CD14-positive monocyte (primary cell): Measurements from ENCODE around the gene WFDC12. TPM values are rescaled to one million over a fixed set of nuclear protein-coding genes. Genes with fewer than 3 reads are reported as not detected.

Experiments used
- DNase-seq, 3 donors: peaks; one replicate each; pipeline ENCODE4 v3.0.0-alpha.2; 2011 to 2022
- H2AFZ ChIP-seq: 2 replicates; pipeline ENCODE4 v1.6.0; 2012; ENCODE audit warnings: mild to moderate bottlenecking, low read depth, low read length, inconsistent platforms; ENCODE audit not compliant: insufficient read depth, poor library complexity, severe bottlenecking
- H3K27ac ChIP-seq, 2 donors: 1 replicate in 1 of 2; 2 replicates in 1 of 2; pipeline ENCODE4 v1.5.1; 2012 to 2013; ENCODE audit warnings: low read length in 2 of 2, control low read depth in 1 of 2, inconsistent platforms in 1 of 2, low read depth in 1 of 2, mild to moderate bottlenecking in 1 of 2
- H3K27me3 ChIP-seq, 2 donors: one replicate each; pipeline versions ENCODE4 v1.6.0 to v1.6.1; 2011 to 2013; ENCODE audit warnings: low read length in 2 of 2; ENCODE audit not compliant: control insufficient read depth in 2 of 2, insufficient read depth in 2 of 2
- H3K36me3 ChIP-seq, 2 donors: replicated peaks in 1 of 2; 1 replicate in 1 of 2; 2 replicates in 1 of 2; pipeline versions ENCODE4 v1.5.1 to v1.6.1; 2012 to 2013; ENCODE audit warnings: low read length in 2 of 2, control low read depth in 1 of 2, inconsistent platforms in 1 of 2, mild to moderate bottlenecking in 1 of 2; ENCODE audit not compliant: insufficient read depth in 2 of 2, control insufficient read depth in 1 of 2
- H3K4me1 ChIP-seq, 2 donors: 1 replicate in 1 of 2; 2 replicates in 1 of 2; pipeline versions ENCODE4 v1.5.1 to v1.6.1; 2012 to 2013; ENCODE audit warnings: low read length in 2 of 2, control low read depth in 1 of 2, inconsistent platforms in 1 of 2, mild to moderate bottlenecking in 1 of 2, moderate library complexity in 1 of 2; ENCODE audit not compliant: insufficient read depth in 2 of 2, control insufficient read depth in 1 of 2
- H3K4me2 ChIP-seq: replicated peaks from 2 replicates; pipeline ENCODE3; 2012; ENCODE audit warnings: low read length, moderate library complexity, mild to moderate bottlenecking; ENCODE audit not compliant: poor library complexity, severe bottlenecking; ENCODE audit errors: extremely low read depth
- H3K4me3 ChIP-seq, 3 experiments: fragments of 200-600 bp in 1 of 3; sonication (generic) in 1 of 3; replicated peaks in 1 of 3; 1 replicate in 2 of 3; 2 replicates in 1 of 3; pipeline ENCODE4 v1.5.1; 2011 to 2013; ENCODE audit warnings: low read length in 3 of 3, mild to moderate bottlenecking in 3 of 3, control low read depth in 2 of 3, low read depth in 2 of 3, inconsistent platforms in 1 of 3, moderate library complexity in 1 of 3
- H3K79me2 ChIP-seq: 2 replicates; pipeline ENCODE4 v1.6.0; 2012; ENCODE audit warnings: mild to moderate bottlenecking, control low read depth, inconsistent platforms, low read length, moderate library complexity; ENCODE audit not compliant: insufficient read depth
- H3K9ac ChIP-seq: 2 replicates; pipeline ENCODE4 v1.6.0; 2017; ENCODE audit warnings: low read length, mild to moderate bottlenecking; ENCODE audit not compliant: insufficient read depth, poor library complexity, severe bottlenecking
- H3K9me3 ChIP-seq, 2 donors: replicated peaks in 1 of 2; 1 replicate in 1 of 2; 2 replicates in 1 of 2; pipeline versions ENCODE4 v1.5.1 to v1.6.1; 2012 to 2013; ENCODE audit warnings: low read length in 2 of 2, control low read depth in 1 of 2; ENCODE audit not compliant: control insufficient read depth in 1 of 2, insufficient read depth in 1 of 2
- H4K20me1 ChIP-seq: 2 replicates; pipeline ENCODE4 v1.6.0; 2012; ENCODE audit warnings: mild to moderate bottlenecking, low read length, control low read depth, moderate library complexity; ENCODE audit not compliant: insufficient read depth
- H3K27ac Mint-ChIP-seq, 7 donors: one replicate each; pipeline ENCODE4 v1.8.0; 2020; ENCODE audit warnings: mild to moderate bottlenecking in 7 of 7, mixed read lengths in 7 of 7, moderate library complexity in 6 of 7, inconsistent platforms in 2 of 7
- H3K27me3 Mint-ChIP-seq, 3 donors: one replicate each; pipeline ENCODE4 v1.8.0; 2021 to 2022; ENCODE audit warnings: low read depth in 3 of 3, mild to moderate bottlenecking in 3 of 3, mixed read lengths in 3 of 3, moderate library complexity in 3 of 3, inconsistent platforms in 1 of 3
- H3K36me3 Mint-ChIP-seq, 2 donors: one replicate each; pipeline ENCODE4 v1.8.0; 2020; ENCODE audit warnings: mixed read lengths in 2 of 2, inconsistent platforms in 1 of 2, mild to moderate bottlenecking in 1 of 2
- H3K4me1 Mint-ChIP-seq: one replicate; pipeline ENCODE4 v1.8.0; 2020; ENCODE audit warnings: mild to moderate bottlenecking, mixed read lengths
- H3K4me3 Mint-ChIP-seq, 2 donors: one replicate each; pipeline ENCODE4 v1.8.0; 2020; ENCODE audit warnings: mild to moderate bottlenecking in 2 of 2, mixed read lengths in 2 of 2, moderate library complexity in 1 of 2
- H3K9me3 Mint-ChIP-seq, 7 donors: one replicate each; pipeline ENCODE4 v1.8.0; 2020 to 2022; ENCODE audit warnings: mixed read lengths in 7 of 7, mild to moderate bottlenecking in 6 of 7, moderate library complexity in 6 of 7, inconsistent platforms in 2 of 7
- CTCF ChIP-seq: fragments of 200-600 bp; IDR thresholded peaks from one replicate; pipeline ENCODE4 v1.8.0; 2022; ENCODE audit warnings: antibody characterized with exemption, mild to moderate bottlenecking
- WGBS: methylation state at CpG from one replicate; pipeline ENCODE4 v1.1.5; 2013; ENCODE audit warnings: missing lambda C conversion rate; ENCODE audit not compliant: insufficient coverage; 5-methylcytosine and 5-hydroxymethylcytosine counted together
- intact Hi-C, 2 donors: fragments of 100-400 bp; cut with micrococcal nuclease; formaldehyde crosslinking; loops; one replicate each; pipeline versions ENCODE4 v1.15.0 to v1.15.1; 2023
- polyA plus RNA-seq, 3 donors: library from polyadenylated mRNA; depleted of rRNA in 1 of 3; unstranded in 2 of 3; stranded (reverse) in 1 of 3; fragments of 300-500 nt in 2 of 3; fragments of >200 nt in 1 of 3; fragmentation: Illumina TruSeq in 2 of 3; gene quantifications; 1 replicate in 2 of 3; 2 replicates in 1 of 3; pipeline ENCODE4 v1.2.3, GENCODE V29; 2012 to 2021

Gene WFDC12
- polyA plus RNA-seq, 3 donors = not detected

GRCh38 chr20:45115386-45115774, 8.9 kb downstream of the WFDC12 start:
- Mint-ChIP-seq H3K36me3 (no peaks in the 10 kb centered on the region), H3K27me3 (peaks cover 11 to 30% (median 16%) of the 10 kb centered on the region in 3 donors), H3K9me3 (no peaks in the 10 kb centered on the region), H3K27ac (no peak overlapping the region), H3K4me1 (no peaks in the 10 kb centered on the region), H3K4me3 (no peak overlapping the region)
- H3K36me3 ChIP-seq = no peaks in the 10 kb centered on the region
- no peak for TF ChIP-seq CTCF
- no peaks in the 10 kb centered on the region for H3K4me1 ChIP-seq
- no peak for DNase-seq
- no peak overlapping the region for H3K9ac ChIP-seq
- peaks cover 0 to 3% of the 10 kb centered on the region in 2 donors for H3K27me3 ChIP-seq
- no peak overlapping the region for H3K4me3 ChIP-seq
- no peaks in the 10 kb centered on the region for H3K79me2 ChIP-seq
- H3K4me2 ChIP-seq = no peak overlapping the region
- intact Hi-C loops = no loop called here
- H3K9me3 ChIP-seq = no peaks in the 10 kb centered on the region
- no peak overlapping the region for H2AFZ ChIP-seq
- H4K20me1 ChIP-seq = no peaks in the 10 kb centered on the region
- WGBS = 83% methylated on average over 3 of the region's 3 CpGs
- no peak overlapping the region for H3K27ac ChIP-seq

GRCh38 chr20:45114465-45115385, 9.5 kb downstream of the WFDC12 start, which contains the start of gene WFDC5:
Gene WFDC5, minus strand, starts transcription at chr20:45115174. Its CDS starts 91 bp downstream, at chr20:45115083.
- Mint-ChIP-seq H3K27ac (no peak within 1 kb of the TSS), H3K27me3 (peaks cover 11 to 27% (median 16%) of the 10 kb centered on the region in 3 donors), H3K4me3 (no peak within 1 kb of the TSS), H3K36me3 (no peaks in the 10 kb centered on the region), H3K4me1 (no peaks in the 10 kb centered on the region), H3K9me3 (no peaks in the 10 kb centered on the region)
- no peak for TF ChIP-seq CTCF
- H2AFZ ChIP-seq = peak within 1 kb of the TSS; percentile 42
- intact Hi-C loops = no loop called here
- H3K9me3 ChIP-seq = no peaks in the 10 kb centered on the region
- H3K27me3 ChIP-seq = no peaks in the 10 kb centered on the region
- H4K20me1 ChIP-seq = no peaks in the 10 kb centered on the region
- H3K4me2 ChIP-seq = no peak within 1 kb of the TSS
- H3K79me2 ChIP-seq = no peaks in the 10 kb centered on the region
- H3K36me3 ChIP-seq = no peaks in the 10 kb centered on the region
- WGBS = 68% methylated on average over 13 of the region's 16 CpGs
- no peak within 1 kb of the TSS for H3K9ac ChIP-seq
- H3K4me1 ChIP-seq = no peaks in the 10 kb centered on the region
- no peak within 1 kb of the TSS for H3K27ac ChIP-seq
- H3K4me3 ChIP-seq = no peak within 1 kb of the TSS
- no peak for DNase-seq
